GM12874 (cell line): ENCODE results near the gene CEACAM16.

Experiments
- TF ChIP-seq, protein P1 (sequence below): IDR thresholded peaks from 2 replicates; pipeline ENCODE4 v1.5.1; 2011; ENCODE audit warnings: low read depth, mild to moderate bottlenecking, control low read depth, low read length, moderate library complexity; ENCODE audit not compliant: insufficient read depth

Gene CEACAM16

DNA sequence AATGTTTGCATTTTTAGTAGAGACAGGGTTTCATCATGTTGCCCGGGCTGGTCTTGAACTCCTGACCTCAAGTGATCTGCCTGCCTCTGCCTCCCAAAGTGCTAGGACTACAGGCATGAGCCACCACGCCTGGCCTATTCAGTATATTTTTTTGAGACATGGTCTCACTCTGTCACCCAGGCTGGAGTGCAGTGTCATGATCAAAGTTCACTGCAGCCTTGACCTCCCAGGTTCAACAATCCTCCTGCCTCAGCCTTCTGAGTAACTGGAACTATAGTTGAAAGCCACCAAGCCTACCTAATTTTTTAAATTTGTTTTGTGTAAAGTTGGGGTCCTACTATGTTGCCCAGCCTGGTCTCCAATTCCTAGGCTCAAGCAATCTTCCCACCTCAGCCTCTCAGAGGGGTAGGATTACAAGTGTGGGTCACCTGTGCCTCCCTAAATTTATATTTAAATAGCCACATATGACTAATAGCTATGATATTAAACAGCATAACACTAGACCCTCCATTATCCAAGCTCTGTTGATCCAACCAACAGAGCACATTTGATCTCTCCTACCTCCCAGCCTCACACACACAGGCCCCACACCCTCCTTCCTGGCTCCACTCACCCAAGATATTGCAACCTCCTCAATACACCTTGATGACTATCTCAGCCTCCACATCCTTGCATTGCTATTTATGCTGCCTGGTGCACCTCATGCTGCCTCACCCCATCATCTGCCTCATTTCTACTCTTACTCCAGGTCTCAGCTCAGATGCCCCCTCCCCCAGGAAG, 29.8 kb upstream of the CEACAM16 start:
- TF ChIP-seq, protein P1, sequence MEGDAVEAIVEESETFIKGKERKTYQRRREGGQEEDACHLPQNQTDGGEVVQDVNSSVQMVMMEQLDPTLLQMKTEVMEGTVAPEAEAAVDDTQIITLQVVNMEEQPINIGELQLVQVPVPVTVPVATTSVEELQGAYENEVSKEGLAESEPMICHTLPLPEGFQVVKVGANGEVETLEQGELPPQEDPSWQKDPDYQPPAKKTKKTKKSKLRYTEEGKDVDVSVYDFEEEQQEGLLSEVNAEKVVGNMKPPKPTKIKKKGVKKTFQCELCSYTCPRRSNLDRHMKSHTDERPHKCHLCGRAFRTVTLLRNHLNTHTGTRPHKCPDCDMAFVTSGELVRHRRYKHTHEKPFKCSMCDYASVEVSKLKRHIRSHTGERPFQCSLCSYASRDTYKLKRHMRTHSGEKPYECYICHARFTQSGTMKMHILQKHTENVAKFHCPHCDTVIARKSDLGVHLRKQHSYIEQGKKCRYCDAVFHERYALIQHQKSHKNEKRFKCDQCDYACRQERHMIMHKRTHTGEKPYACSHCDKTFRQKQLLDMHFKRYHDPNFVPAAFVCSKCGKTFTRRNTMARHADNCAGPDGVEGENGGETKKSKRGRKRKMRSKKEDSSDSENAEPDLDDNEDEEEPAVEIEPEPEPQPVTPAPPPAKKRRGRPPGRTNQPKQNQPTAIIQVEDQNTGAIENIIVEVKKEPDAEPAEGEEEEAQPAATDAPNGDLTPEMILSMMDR = no peak

DNA sequence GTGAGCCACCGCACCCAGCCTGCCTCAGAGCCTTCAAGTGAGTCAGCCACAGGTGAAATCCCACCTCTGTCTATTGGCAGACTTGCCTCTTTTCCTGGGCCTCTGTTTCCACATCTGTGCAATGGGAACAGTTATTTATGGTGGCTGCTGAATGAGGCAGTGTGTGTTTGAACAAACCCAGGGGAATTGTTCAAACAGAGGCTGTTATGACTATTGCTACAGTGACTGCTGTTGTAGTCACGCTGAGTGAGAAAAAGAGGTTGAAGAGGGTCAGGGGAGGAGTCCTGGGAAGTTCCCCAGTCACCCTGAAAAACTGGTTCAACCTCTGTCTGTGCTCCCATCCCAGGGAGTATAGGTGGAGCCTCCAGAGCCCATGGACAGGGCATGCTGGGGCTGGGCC, 27.6 kb upstream of the CEACAM16 start, which contains the start of gene CEACAM19:
TSS of gene CEACAM19 (plus strand) at position 83 of the 400 bp plus-strand sequence. CDS start 450 bp downstream, outside the sequence.
- TF ChIP-seq, protein P1 = no peak

DNA sequence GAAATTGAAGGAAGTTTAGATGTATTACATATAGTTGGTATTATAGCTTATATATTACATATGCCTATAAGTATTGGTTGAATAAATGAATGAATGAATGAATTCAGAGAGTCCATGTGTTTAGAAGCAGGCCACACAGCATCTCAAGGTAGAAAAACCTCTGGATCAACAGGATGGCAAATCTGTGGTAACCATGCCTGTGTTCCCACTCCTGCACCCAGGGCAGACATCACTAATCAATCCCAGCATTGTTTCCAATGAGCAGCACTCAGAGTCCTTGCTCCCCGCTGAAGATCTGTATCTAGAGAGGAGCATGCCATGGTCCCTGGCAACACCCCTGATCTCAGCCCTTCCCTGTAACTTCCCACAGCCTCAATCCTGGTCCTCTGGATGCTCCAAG, 26.7 kb upstream of the CEACAM16 start:
- TF ChIP-seq, protein P1 = no peak

DNA sequence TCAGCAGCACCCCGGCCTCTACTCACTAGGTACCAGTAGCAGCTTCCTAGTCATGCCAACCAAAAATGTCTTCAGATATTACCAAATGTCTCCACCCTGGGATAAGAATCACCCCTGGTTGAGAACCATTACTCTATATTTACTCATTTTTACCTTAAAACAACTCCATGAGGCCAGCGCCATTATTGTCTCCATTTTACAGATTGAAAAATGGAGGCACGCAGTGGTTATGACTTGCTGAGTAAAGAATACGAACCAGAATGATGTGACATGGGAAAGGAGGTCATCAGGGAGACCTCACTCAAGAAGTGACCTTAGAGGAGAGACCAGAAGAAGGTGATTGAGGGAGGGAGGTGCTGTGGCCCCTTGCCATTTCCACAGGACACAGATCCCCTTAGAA, 25.4 kb upstream of the CEACAM16 start:
- TF ChIP-seq, protein P1 = no peak

DNA sequence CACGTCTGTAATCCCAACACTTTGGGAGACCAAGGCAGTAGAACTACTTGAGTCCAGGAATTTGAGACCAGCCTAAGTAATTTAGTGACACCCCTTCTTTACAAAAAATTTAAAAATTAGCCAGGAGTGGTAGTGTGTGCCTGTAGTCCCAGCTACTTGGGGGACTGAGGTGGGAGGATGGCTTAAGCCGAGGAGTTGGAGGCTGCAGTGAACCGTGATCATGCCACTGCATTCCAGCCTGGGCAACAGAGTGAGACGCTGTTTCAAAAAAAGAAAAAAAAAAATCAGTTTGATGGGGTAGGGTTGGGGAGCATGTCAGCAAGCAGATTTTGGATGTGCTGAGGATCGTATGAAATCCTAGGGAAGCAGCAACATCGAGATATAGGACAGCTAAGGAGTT, 23.4 kb upstream of the CEACAM16 start:
- TF ChIP-seq, protein P1 = no peak

DNA sequence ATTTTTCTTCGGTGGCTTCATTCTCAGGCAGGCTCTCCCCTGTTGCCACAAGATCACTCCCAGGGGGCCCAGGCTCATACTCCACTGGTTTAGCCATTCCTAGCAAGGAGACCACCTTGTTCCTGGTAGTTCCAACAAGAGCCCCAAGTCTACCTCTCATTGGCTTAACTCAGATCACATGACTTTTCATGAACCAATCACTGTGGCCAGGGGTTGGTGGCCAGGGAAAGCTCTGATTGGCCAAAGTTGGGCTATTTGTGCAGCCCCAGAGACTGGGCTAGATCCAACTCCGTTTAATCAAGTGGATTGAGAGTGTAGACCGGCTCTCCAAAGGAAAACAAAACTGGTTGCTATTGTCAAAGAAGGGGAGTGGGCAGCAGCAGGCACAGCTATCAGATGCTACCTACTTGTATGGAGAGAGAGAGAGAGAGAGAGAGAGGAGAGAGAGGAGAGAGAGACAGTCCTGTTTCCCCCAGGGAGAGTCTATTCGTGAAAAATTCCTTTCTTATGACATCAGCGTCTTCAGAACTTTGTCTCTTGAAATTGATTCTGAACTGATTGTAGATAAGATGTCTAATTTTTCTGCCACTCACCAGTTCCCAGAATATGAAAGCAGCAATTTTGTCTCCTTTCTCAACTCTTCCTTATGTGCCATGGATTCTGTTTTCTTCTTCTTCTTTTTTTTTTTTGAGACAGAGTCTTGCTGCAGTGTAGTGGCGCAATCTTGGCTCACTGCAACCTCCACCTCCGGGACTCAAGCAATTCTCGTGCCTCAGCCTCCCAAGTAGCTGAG, 21.7 kb upstream of the CEACAM16 start:
- TF ChIP-seq, protein P1 = no peak

DNA sequence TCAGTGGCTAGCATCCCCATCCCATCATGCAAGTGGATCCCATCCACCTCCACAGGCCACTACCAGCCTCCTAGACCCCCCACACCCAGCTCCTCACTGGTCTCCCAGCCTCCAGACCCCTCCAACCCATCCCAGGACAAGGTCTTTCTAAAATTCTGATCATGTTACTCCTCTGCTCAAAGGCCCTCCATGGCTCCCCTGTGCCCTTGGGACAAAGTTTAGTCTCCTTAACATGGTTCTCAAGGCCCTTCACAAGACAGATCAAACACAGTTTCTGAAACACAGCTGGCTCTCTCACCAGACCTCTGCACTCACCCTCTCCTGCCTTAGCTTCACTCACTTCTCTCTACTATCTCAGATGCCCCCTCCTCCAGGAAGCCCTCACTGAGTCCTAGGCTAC, 18.4 kb upstream of the CEACAM16 start:
- TF ChIP-seq, protein P1 = no peak
